Activated CD4-positive, CD25-positive, alpha-beta regulatory T cell (primary cell): Measurements from ENCODE around the gene ACTL7A.

Source experiments
- DNase-seq, 4 experiments: peaks; one replicate each; lab custom pipeline; 2025; lab: John Stamatoyannopoulos, UW

ACTL7A gene

GRCh38 chr9:108850293-108850897 lies 11.7 kb upstream of the ACTL7A start:
- DNase-seq, result no peak

- DNase-seq, result no peak
Measured at GRCh38 chr9:108851138-108851537, 10.9 kb upstream of the ACTL7A start.

- DNase-seq, result no peak
Measured at GRCh38 chr9:108852079-108852478, 10.0 kb upstream of the ACTL7A start.

GRCh38 chr9:108854094-108854493 lies 8.0 kb upstream of the ACTL7A start:
- DNase-seq, result no peak

- DNase-seq, result no peak
Measured at GRCh38 chr9:108854641-108855528, 7.2 kb upstream of the ACTL7A start.

GRCh38 chr9:108855529-108855886 lies 6.6 kb upstream of the ACTL7A start:
- no peak for DNase-seq

GRCh38 chr9:108855888-108856287 lies 6.2 kb upstream of the ACTL7A start, which contains the start of gene ACTL7B:
TSS of gene ACTL7B (minus strand) at chr9:108855986. CDS start at chr9:108855930, 56 bp downstream.
- no peak for DNase-seq

- no peak for DNase-seq
Measured at GRCh38 chr9:108857572-108857971, 4.5 kb upstream of the ACTL7A start.

GRCh38 chr9:108859459-108860114 lies 2.5 kb upstream of the ACTL7A start:
- DNase-seq, result no peak

- no peak for DNase-seq
Measured at GRCh38 chr9:108860354-108860753, 1.7 kb upstream of the ACTL7A start.

GRCh38 chr9:108860764-108861163 lies 1.3 kb upstream of the ACTL7A start:
- DNase-seq, result no peak

- DNase-seq, result no peak
Measured at GRCh38 chr9:108861464-108861863, 602 bp upstream of the ACTL7A start.

GRCh38 chr9:108863891-108864290 lies 1.8 kb downstream of the ACTL7A start:
- DNase-seq, result no peak

- no peak for DNase-seq
Measured at GRCh38 chr9:108864446-108864845, 2.4 kb downstream of the ACTL7A start.

GRCh38 chr9:108865037-108865436 lies 3.0 kb downstream of the ACTL7A start:
- no peak for DNase-seq

GRCh38 chr9:108866001-108866420 lies 3.9 kb downstream of the ACTL7A start:
- DNase-seq, result no peak

- DNase-seq, result no peak
Measured at GRCh38 chr9:108867116-108867515, 5.0 kb downstream of the ACTL7A start.

GRCh38 chr9:108867829-108868228 lies 5.8 kb downstream of the ACTL7A start:
- no peak for DNase-seq

GRCh38 chr9:108869092-108869725 lies 7.1 kb downstream of the ACTL7A start:
- no peak for DNase-seq

GRCh38 chr9:108874058-108874788 lies 12.2 kb downstream of the ACTL7A start:
- DNase-seq, result no peak

- no peak for DNase-seq
Measured at GRCh38 chr9:108876425-108876824, 14.4 kb downstream of the ACTL7A start.

GRCh38 chr9:108877524-108877923 lies 15.5 kb downstream of the ACTL7A start:
- no peak for DNase-seq
